C1 segment of cervical spinal cord (tissue), 14 donors: ENCODE data around the gene HAND1.

Experiments
- DNase-seq, 14 donors: peaks; one replicate each; lab custom pipeline; 2025; lab: John Stamatoyannopoulos, UW

HAND1 gene

GRCh38 chr5:154479160-154479943, 1.3 kb upstream of the HAND1 start:
- DNase-seq: no peak

GRCh38 chr5:154478752-154479159, 729 bp upstream of the HAND1 start:
- DNase-seq: no peak

GRCh38 chr5:154477382-154478223, 424 bp downstream of the HAND1 start:
- DNase-seq: no peak

- DNase-seq: no peak
Measured at GRCh38 chr5:154476354-154477205, 1.4 kb downstream of the HAND1 start.

GRCh38 chr5:154475591-154476353, 2.3 kb downstream of the HAND1 start:
- no peak for DNase-seq

GRCh38 chr5:154474396-154475334, 3.4 kb downstream of the HAND1 start:
- no peak for DNase-seq

- no peak for DNase-seq
Measured at GRCh38 chr5:154473581-154474283, 4.3 kb downstream of the HAND1 start.

- no peak for DNase-seq
Measured at GRCh38 chr5:154472871-154473580, 5.0 kb downstream of the HAND1 start.

GRCh38 chr5:154470947-154471870, 6.8 kb downstream of the HAND1 start:
- no peak for DNase-seq

GRCh38 chr5:154470137-154470536, 7.9 kb downstream of the HAND1 start:
- DNase-seq: no peak

GRCh38 chr5:154467655-154468354, 10.2 kb downstream of the HAND1 start:
- DNase-seq: peak in 11 of 14 donors; percentile 2 to 61 (median 23)

GRCh38 chr5:154466671-154467070, 11.4 kb downstream of the HAND1 start:
- no peak for DNase-seq

GRCh38 chr5:154466147-154466546, 11.9 kb downstream of the HAND1 start:
- DNase-seq: no peak

- DNase-seq: no peak
Measured at GRCh38 chr5:154465169-154465568, 12.9 kb downstream of the HAND1 start.

GRCh38 chr5:154464438-154464837, 13.6 kb downstream of the HAND1 start:
- DNase-seq: no peak

- no peak for DNase-seq
Measured at GRCh38 chr5:154461531-154461930, 16.5 kb downstream of the HAND1 start.

GRCh38 chr5:154460172-154460571, 17.9 kb downstream of the HAND1 start:
- no peak for DNase-seq
